ENCODE data around the gene FXYD7.
"Not testable (repeated sequence)": the region's sequence is repeated elsewhere in the genome, so short reads cannot be mapped to it uniquely, and the experiment has no call there.

The FXYD7 gene

DNA sequence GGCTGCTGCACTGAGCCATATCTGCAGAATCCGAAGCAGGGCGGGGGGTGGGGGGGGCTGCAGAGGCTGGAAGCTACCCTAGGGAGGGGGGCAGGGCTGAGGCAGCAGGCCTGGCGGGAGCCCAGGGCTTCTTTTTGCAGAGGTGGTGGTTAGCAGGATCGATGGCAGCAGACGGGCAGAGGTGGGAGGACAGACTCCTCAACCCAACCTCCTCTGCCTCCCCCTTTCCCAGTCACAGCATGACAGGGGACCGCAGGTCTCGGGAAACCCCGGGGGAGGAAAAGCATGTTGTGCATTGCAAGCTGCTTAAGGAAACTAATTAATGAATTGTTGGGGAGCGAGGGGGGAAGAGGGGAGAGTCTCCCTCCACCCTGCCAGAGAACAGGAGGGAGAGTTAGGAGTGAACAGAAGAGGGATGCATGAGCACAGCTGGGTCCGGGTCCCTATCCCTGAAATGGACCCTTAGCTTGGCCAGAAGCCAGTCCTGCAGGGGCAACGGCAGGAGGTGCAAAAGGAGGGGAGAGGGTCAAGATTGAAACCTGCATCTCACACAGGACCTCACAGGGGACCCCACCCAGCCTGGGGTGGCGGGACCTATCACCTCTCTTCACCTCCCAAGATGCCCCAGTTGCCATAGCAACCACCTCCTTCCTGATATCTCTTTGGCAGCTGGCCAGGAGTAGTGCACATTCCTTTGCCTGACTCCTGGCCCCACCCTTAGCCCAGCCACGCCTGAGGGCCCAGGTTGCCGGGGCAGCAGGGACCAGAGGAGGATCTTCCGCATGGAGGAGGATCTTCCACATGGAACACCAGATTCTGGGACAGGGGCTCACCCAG is 1.8 kb downstream of the FXYD7 start:
- DNase-seq (ENCODE audit: low read depth in 2 of 2): no peak

GRCh38 chr19:35146746-35147459 is 3.8 kb downstream of the FXYD7 start:
- no peak for DNase-seq (ENCODE audit: low read depth in 2 of 2)

DNA sequence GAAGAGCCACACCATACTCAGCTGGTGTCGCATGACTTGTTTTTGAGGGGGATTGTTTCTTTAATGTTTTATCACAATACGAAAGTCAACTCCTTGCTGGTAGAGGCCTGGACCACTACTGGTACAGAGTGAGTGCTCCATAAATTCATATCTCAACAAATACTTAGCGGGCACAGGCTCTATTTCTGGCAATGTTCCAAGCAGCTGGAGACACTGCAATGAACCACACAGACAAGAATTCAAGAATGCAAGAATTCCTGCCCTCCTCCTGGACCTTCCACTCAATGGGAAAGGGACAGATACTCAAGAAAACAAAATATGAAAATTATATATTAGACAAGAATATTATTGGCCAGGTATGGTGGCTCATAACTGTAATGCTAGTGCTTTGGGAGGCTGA is 6.4 kb downstream of the FXYD7 start:
- DNase-seq (ENCODE audit: low read depth in 2 of 2): no peak

DNA sequence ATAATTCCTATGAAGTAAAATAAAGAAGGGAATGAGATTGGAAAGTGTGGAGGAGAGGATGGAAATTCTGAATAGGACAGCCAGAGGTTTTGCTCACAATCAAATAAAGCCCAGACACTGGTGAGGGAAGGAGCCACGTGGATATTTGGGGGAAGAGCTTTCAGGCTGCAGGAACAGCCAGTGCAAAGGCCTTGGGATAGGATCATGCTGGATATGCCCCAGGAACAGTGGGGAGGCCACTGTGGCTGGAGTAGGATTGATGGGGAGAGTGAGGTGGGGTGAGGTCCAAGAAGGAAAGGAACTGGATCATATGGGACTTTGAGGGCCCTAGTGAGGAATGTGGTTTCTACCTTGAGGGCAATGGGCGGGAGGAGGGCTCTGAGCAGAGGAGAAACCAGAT is 7.4 kb downstream of the FXYD7 start:
- no peak for DNase-seq (ENCODE audit: low read depth in 2 of 2)

GRCh38 chr19:35151273-35152065 is 8.4 kb downstream of the FXYD7 start:
- no peak for DNase-seq (ENCODE audit: low read depth in 2 of 2)

DNA sequence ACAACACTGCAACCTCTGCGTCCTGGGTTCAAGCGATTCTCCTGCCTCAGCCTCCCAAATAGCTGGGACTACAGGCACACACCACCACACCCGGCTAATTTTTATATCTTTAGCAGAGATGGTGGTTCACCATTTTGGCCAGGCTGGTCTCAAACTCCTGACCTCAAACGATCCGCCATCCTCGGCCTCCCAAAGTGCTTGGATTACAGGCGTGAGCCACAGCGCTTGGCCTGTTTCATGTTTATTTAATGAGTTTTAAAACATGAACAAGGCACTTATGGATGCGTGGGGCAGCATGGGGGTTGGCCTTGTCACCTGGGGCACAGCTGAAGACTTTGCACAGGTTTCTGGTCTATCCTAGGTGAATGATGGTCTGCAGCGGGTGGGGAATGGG is 10.1 kb downstream of the FXYD7 start:
- DNase-seq (ENCODE audit: low read depth in 2 of 2): not testable (repeated sequence)

GRCh38 chr19:35153701-35154524 is 10.9 kb downstream of the FXYD7 start:
- peak; percentile 48 to 62 for DNase-seq (ENCODE audit: low read depth in 2 of 2)

DNA sequence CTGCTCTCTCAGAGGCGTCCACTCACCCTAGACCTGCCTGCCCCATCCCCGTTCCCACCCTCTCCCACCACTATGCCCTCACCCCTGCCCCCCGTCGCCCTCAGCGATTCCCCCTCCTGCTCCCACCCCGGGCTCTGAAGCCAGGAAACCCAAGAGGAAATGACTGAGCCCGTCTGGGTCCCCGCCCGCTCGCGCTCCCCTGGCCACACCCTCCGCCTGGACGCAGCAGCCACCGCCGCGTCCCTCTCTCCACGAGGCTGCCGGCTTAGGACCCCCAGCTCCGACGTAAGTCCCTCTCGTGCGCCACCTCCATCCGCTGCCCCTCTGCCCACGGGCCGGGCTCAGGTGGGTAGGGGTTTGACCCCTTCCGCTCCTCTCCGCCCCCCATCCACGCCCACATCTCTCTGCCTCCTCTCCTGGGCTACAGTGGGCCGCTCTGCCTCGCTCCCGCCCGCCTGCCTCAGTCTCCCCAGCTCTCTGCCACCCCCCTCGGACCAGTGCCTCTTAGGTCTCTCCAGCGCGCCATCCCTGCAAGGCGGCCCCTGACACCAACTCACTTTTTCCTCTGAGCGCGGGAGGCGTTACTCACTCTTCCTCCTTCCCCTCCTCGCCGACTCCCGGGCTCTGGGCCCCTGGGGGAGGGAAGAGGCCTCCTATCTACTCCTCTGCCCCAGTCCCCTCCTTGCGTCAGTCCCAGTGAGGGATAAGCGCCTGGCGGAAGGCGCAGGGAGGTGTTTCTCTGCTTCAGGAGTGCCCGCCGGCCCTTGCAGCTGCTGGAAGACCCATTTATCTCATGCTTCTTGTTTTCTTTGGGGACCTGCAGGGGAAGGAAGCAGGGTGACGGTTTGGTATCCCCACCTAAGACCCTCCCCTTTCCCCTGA is 11.7 kb downstream of the FXYD7 start, which contains the start of gene FXYD5:
TSS of gene FXYD5 (plus strand) at position 211 of the 882 bp plus-strand sequence. CDS start 816 bp downstream, outside the sequence.
- peak; percentile 67 to 78 for DNase-seq (ENCODE audit: low read depth in 2 of 2)

- DNase-seq (ENCODE audit: low read depth in 2 of 2): no peak
Measured at GRCh38 chr19:35155441-35155840, 12.4 kb downstream of the FXYD7 start.

- no peak for DNase-seq (ENCODE audit: low read depth in 2 of 2)
Measured at GRCh38 chr19:35155981-35156672, 13.1 kb downstream of the FXYD7 start.

- no peak for DNase-seq (ENCODE audit: low read depth in 2 of 2)
Measured at GRCh38 chr19:35156673-35157014, 13.6 kb downstream of the FXYD7 start.

DNA sequence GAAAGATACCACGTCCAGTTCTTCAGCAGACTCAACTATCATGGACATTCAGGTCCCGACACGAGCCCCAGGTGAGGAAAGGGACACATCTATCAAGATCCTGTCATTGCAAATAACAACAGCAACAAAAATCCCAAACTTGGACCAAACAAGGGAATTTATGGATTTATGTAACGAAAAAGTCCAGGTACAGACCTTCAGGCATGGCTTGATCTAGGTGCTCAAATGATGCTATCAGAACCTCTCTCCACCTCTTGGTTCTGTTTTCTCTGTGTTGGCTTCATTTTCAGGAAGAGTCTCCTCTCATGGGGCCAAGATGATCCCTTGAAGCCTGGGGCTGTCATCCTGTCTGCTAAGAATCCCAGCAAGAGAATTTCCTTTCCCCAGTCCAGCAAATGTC is 14.4 kb downstream of the FXYD7 start:
- DNase-seq (ENCODE audit: low read depth in 2 of 2): no peak

DNA sequence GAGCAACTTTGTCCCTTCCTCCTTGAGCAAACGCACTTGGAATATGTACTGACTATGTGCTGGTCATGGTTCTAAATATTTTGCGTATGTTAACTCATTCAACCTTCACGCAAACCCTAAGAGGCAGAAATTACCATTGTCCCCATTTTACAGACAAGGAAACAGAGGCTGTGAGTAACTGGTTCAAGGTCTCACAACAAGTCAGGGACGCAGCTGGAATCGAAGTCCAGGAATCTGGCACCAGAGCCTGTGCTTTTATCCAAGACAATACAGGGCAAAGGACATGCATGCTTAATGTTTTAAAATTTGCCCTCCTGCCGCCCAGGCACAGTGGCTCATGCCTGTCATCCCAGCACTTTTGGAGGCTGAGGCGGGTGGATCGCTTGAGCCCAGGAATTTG is 16.6 kb downstream of the FXYD7 start:
- no peak for DNase-seq (ENCODE audit: low read depth in 2 of 2)

DNA sequence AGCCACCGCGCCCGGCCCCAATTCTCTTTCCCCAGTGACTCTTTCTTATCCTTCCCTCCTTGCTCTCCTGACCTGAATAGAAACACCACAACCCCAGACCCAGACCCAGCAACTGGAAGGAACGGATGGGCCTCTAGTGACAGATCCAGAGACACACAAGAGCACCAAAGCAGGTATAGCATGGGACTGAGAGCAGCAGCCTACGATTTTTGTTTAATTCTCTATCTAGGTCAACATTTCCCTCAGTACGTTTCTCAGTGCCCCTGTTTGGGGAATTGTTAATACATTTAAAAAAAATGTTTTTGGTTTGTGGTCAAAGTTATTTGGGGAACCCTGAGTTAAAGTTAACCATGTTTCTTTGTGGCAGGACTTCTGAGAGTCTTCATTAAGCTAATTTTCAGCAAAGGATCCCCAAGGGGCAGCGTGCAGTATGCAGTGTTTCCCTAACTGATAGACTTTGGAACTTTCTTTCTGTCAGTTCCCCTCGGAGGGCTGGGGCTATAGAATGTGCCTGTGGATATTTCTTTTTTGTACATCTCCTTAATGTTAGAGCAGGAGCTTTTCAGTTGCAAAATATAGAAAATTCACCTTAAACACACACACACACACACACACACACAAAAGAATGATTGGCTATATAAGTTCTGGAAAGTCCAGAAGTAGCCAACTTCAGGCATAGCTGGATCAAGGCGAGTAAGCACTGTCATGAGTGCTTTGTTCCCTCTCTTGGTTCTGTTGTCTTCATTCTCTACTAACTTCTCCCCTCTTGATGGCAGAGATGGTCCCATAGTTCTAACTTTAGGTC is 17.8 kb downstream of the FXYD7 start:
- DNase-seq (ENCODE audit: low read depth in 2 of 2): no peak

DNA sequence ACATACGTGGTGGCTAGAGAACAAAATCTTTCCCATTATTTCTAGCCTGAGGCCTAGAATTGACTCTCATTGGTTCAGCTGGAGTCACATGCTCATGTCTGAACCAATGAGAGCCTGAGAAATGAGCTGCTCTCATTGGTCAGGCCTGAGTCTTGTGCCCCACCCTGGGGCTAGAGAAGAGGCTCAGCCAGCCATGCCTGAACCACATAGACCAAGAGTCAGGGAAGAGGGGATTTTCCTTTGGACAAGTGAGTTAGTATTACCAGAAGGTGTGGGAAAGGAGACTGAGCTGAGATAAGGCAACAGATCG is 18.3 kb downstream of the FXYD7 start:
- DNase-seq (ENCODE audit: low read depth in 2 of 2): no peak

DNA sequence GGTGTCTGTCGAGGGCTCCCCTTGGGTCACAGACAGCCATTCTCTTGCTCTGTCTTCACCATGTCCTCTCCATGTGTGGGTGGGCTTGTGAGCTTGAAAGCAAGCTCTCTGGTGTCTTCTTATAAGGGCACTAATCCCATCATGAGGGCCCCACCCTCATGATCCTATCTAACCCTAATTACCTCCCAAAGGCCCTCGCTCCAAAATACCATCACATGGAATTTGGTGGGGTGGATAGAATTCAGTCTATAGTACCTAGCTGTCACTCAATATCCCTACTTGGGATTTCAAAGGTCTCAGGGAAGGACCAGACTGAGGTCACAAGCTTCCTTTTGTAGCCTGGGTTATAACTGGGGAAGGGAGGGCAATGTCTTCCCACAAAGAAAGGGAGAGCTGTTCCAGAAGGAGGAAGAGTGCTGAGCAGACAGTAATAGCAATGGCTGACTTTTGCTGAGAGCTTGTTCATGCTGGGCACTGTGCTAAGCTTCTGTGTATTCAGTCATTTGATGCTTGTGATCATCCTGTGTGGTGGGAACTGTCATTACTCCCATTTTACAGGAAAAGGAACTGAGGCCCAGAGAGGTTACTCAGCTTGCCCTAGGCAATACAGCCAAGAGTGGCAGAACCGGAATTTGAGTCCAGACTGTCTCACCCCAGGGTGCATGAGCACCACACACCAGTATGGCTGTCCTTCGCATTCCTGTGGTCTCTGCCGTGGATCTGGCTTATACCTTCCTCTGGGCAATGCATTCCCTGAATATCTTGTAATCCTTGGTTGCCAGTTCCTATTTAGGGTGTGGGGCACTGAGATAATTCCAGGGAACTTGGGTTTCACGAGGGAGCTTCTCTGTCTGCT is 19.6 kb downstream of the FXYD7 start:
- DNase-seq (ENCODE audit: low read depth in 2 of 2): no peak

DNA sequence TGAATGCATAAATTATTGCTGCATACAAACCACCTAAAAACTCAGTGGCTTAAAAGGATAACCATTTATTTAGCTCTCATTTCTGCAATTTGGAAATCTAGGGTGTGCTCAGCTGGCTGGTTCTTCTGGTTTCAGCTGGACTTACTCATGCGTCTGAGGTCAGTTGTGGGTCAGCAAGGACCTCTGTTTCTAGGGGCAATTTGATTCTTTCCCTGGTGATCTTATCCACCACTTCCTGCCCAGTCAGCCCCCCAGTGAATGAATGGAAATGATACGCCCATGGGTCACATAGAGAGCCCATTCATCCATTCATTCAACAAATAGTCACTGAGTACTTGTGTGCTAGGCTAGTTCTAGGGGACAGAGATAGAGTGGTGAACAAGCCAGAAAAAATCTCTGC is 21.4 kb downstream of the FXYD7 start:
- DNase-seq (ENCODE audit: low read depth in 2 of 2): no peak

Measured in activated CD8-positive, alpha-beta memory T cell treated with anti-CD3 and anti-CD28 coated beads for 4 hours (primary cell).